ENCODE measurements around the gene TM9SF3. TPM values are rescaled to one million over a fixed set of nuclear protein-coding genes. Genes with fewer than 3 reads are reported as not detected.
"Not testable (repeated sequence)": the region's sequence is repeated elsewhere in the genome, so short reads cannot be mapped to it uniquely, and the experiment has no call there.

Gene TM9SF3
- total RNA-seq, 1 experiment from 2014 or later, result 144 TPM

DNA sequence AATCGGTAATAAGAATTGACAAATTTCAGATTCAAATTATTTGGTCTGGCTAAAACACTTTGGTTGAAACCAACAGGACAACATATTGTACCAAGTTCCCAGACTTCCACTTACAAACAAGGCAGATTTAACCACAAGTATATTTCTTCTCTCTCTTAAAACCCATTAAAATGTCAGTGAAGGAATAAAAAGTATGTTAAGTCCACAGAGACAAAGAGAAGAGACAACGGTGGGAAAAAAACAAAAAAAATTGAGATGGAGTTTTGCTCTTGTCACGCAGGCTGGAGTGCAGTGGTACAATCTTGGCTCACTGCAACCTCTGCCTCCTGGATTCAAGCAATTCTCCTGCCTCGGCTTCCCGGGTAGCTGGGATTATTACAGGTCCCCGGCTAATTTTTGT, 16.3 kb downstream of the TM9SF3 start:
- DNase-seq (ENCODE audit: low spot score), result no peak

- no peak for DNase-seq (ENCODE audit: low spot score)
Observed at GRCh38 chr10:96568402-96568801, 18.4 kb downstream of the TM9SF3 start.

DNA sequence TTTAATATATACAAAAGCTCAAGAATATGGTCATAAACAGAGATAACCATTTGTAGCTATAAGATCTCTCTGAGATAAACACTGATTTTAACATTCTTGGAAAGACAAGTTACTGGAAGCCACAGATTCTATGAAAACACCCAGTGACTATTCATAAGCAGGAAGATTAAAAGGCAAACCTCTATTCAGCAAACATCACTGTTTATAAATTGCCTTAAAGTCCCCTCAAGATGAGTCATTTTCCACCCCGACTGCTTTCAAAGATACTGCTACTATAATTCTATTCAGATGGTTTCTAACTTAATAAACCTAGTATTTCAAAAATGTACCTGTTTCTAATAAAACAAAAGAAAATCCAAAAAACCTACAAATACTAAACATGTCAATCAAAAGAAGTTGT, 21.0 kb downstream of the TM9SF3 start:
- peak; percentile 73 for DNase-seq (ENCODE audit: low spot score)

DNA sequence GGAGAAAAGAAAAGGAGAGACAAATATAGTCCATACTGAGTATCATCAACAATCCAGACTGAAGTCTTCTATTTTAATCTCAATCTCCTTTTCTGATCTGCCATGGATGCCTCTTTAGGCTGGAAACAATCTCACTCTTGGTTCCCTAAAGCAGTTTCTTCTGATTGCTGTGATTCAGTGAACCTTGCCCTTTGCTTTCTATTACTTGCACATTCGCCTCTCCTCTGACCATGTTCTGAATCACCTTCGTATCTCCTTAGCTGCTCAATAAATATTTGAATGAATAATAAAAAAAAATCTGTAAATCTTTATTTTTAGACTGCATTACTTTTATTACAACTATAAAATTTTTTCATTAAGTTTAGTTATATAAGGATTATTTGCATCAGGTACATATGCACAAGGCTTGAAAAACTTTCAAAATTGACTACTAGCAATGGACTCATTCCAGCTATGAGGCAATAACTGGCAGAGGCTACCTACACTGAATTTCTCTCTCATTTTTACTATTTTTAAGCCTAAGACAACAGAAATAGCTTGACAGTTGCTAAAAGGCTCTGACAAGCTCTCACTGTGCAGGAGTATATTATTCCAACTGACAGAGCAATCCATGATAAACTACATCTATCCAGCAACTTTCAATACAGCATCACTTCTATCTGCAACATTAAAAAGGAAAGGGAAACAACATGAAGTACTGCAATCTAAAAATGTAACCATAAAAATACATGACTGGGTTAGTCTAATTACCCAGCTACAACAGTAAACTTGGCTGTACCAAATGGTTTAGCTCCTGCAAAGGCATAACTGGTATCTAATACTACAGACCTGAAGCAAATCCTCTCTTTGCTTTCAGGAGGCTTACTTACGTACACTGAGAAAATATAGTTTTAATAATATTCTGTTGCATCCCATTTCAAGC, 25.6 kb downstream of the TM9SF3 start:
- no peak for DNase-seq (ENCODE audit: low spot score)

DNA sequence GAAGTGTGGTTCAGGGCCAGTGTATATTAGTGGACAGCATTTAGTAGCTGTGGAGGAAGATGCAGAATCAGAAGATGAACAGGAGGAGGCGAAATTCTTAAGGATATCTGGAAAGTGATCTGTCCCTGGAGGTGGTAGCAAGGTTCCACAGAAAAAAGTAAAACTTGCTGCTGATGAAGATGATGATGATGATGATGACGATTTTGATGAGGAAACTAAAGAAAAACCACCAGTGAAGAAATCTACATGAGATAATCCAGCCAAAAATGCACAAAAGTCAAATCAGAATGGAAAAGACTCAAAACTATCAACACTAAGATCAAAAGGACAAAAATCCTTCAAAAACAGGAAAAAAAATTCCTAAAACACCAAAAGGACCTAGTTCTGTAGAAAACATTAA, 26.3 kb downstream of the TM9SF3 start:
- DNase-seq (ENCODE audit: low spot score), result no peak

- peak; percentile 10 for DNase-seq (ENCODE audit: low spot score)
Observed at GRCh38 chr10:96556003-96556402, 30.8 kb downstream of the TM9SF3 start.

GRCh38 chr10:96555330-96555729, 31.5 kb downstream of the TM9SF3 start:
- DNase-seq (ENCODE audit: low spot score), result no peak

GRCh38 chr10:96548589-96548988, 38.2 kb downstream of the TM9SF3 start:
- DNase-seq (ENCODE audit: low spot score), result no peak

DNA sequence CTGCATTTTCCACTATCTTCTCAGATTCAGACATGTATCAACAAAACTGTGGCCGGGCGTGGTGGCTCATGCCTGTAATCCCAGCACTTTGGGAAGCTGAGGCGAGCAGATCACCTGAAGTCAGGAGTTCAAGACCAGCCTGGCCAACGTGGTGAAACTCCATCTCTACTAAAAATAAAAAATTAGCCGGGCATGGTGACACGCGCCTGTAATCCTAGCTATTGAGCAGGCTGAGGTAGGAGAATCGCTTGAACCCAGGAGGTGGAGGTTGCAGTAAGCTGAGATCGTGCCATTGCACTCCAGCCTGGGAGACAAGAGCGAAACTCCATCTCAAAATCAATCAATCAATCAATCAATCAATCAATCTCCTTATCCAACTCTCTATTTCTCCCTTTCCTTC, 41.3 kb downstream of the TM9SF3 start:
- not testable (repeated sequence) for DNase-seq (ENCODE audit: low spot score)

GRCh38 chr10:96541921-96542320, 44.9 kb downstream of the TM9SF3 start:
- no peak for DNase-seq (ENCODE audit: low spot score)

DNA sequence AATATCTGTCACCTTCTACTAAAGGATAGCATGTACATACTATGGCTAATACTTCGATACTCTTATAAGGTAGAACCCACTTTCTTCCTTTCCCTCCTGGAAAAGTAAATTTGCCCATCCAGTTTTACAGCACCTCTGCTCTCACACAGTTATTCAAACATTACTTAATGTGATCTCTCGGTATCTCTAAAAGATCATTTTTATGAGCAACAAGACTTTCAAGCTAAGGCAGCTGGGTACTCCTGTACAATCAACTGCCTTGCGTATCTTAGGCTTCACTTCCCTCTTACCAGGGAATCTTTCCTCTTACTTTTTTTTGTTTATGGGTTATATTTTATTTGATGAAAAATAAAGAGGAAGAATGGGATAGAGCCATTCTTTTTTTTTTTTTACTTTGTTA, 46.6 kb downstream of the TM9SF3 start:
- no peak for DNase-seq (ENCODE audit: low spot score)

DNA sequence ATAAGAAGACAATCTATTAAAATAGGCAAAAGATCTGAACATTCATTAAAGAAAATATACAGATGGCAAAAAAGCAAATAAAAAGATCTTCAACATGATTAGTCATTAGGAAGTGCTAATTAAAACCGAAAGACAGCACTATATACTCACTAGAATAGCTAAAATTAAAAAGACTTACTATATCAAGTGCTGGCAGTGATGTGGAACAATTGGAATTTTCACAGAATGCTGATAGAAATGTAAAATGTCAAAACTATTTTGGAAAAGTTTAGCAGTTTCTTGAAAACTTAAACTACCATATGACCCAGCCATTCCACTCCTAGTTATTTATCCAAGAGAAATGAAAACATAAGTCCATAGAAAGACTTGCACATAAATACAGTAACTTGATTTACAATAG, 48.1 kb downstream of the TM9SF3 start:
- no peak for DNase-seq (ENCODE audit: low spot score)

DNA sequence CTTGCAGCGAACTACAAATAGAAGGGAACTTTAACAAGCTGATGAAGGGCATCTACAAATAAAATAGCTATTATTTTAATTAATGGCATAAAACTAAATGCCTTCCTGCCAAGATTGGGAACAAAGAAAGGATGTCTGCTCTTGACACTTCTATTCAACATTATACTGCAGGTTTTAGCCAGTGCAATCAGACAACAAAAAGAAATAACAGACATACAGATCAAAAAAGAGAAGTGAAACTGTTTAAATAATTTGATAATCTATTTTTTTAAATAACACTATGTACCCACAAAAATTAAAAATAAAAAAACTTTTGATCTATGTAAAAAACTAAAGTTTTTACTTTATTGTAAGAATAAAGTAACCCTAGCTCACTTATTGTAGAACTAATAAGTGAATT, 50.7 kb downstream of the TM9SF3 start:
- no peak for DNase-seq (ENCODE audit: low spot score)

DNA sequence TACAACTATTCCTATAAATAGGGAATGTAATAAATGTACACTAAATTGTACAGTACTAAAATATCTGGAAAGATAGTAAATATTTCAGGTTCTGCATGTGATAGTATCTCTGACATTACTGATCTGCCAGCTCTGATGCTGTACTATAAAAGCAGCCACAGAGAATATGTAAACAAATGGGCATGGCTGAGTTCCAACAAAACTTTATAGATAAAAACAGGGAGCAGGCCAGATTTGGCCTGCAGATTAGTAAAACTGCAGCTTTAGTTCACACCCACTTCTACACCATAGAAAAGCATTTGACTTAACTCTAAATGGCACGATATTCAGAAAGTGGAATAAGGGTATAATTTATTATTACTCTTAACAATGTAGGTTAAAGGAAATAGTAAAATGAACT, 54.3 kb downstream of the TM9SF3 start:
- peak; percentile 9 for DNase-seq (ENCODE audit: low spot score)

DNA sequence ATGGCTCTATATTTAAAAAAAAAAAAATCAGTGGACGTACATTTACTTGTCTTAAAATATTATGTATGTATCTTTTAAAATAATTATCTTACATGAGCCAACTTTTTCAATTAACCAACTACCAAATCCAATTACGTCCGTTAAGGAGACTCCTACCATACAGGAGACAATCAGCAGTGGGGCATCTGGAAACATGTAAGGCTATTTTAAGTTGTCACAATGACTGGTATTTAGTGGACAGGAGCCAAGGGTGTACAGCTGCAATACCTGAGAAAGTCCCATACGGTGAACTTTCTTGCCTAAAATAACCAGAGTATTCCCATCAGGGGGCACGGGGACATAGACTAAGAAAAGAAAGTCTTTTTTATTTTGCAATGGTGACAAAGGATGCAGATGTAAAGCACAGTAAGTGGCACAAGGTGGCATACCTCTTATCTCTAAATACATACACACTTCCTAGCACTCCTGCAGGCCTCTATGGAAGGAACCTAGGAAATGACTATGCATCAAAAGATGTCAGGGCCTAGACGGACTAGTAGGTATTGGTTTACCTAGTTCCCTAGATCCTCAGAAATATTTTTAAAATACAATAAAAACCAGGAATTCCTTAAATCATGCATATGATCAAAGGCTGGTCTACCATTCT, 57.1 kb downstream of the TM9SF3 start:
- no peak for DNase-seq (ENCODE audit: low spot score)

GRCh38 chr10:96524741-96525140, 62.1 kb downstream of the TM9SF3 start:
- DNase-seq (ENCODE audit: low spot score), result no peak

GRCh38 chr10:96517284-96517683, 69.5 kb downstream of the TM9SF3 start:
- DNase-seq (ENCODE audit: low spot score), result no peak

GRCh38 chr10:96516337-96516736, 70.5 kb downstream of the TM9SF3 start:
- DNase-seq (ENCODE audit: low spot score), result no peak

DNA sequence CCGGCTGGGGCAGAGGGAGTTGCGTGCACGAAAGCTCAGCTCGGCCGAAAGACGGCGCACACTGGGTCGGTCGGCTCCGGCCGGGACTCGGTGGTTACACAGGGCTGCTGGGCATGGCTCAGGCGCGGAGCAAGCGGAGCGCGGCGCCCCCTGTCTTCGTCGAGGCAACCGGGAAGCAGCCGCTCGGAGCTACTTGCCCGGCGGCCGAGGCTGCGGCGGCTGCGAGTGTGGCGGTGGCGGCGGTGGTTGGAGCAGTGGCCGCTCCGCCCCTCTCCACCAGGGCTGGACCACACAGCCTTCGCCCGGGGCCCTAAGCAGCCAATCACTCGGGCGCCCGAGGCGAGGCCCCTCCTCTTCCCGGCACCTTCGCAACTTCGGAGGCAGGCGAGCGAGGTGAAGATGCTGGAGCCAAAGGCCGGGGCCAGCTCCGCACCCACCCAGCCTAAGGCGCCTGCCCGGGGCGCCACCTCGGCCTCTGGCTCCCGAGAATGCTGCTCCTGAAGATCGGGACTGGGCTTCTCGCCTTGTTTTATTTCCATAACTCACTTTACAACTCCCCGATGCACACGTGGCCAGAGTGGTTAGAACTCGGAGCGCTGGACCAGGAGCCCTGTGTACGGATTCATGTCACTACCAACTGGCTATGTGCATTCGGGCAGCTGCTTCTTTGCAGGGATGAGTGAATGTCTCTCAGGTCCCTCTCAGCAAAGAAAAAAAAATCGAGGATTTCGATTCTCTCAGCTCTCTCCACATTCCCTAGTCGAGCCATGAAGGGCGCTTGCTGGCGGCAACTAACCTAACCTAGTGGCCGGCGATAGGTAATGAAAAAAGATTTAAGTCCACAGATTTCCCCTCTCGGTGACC, 72.9 kb downstream of the TM9SF3 start, which contains the start of gene TLL2:
Gene TLL2, minus strand, starts transcription at position 229 of the 864 bp plus-strand sequence. CDS start 241 bp downstream, outside the sequence.
- DNase-seq (ENCODE audit: low spot score), result peak; percentile 85

DNA sequence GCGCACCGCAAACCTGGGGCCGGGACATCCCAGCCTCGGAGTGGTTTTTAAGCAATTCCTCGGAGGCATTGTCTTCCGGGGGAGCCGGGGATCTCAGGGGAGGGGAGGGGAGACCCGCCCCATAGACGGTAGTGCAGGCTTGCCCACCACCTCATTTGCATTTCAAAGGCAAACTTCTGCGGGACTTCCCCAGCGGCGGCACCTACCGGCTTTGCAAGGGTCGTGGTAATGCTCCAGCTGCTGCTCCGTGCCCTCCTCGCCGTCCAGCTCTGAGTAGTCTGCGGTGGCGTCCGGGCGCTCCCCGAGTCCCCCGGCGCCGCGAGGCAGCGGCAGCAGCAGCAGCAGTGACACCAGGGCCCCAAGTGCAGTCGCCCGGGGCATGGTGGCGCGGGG, 73.5 kb downstream of the TM9SF3 start:
- no peak for DNase-seq (ENCODE audit: low spot score)

GRCh38 chr10:96512524-96513304, 74.1 kb downstream of the TM9SF3 start:
- DNase-seq (ENCODE audit: low spot score), result no peak
